Measurements from ENCODE around the gene JAML. TPM values are rescaled to one million over a fixed set of nuclear protein-coding genes. Genes with fewer than 3 reads are reported as not detected.

JAML gene
- total RNA-seq, 2 donors from 2014 or later, result 3.3 to 12.0 TPM

DNA sequence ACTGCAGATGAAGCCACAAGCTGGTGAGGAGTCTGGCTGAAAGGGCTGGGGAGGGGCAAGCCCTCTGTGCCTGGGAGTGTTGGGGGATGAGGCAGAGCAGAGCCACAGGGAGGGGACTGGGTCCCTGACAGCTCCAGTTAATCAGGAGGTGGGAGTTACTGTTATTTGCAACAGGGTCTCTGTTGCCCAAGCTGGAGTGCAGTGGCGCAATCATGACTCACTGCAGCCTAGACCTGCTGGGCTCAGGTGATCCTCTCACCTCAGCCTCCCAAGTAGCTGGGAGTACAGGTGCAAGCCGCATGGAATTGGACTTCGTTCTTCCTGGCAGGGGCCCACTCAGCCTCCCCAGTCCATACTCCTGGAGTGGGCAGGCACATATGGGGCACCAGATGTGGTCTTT lies 56.1 kb downstream of the JAML start:
- Histone ChIP-seq H3K9me3 (no peaks in the 10 kb centered on the region), H3K36me3 (no peaks in the 10 kb centered on the region), H3K9ac (ENCODE audit: low read depth in 2 of 2, low read length in 2 of 2) (no peak overlapping the region), H3K4me1 (no peaks in the 10 kb centered on the region), H3K4me3 (no peak overlapping the region), H3K27ac (no peak overlapping the region), H3K27me3 (no peaks in the 10 kb centered on the region)
- no peak for DNase-seq
- TF ChIP-seq, protein P1, sequence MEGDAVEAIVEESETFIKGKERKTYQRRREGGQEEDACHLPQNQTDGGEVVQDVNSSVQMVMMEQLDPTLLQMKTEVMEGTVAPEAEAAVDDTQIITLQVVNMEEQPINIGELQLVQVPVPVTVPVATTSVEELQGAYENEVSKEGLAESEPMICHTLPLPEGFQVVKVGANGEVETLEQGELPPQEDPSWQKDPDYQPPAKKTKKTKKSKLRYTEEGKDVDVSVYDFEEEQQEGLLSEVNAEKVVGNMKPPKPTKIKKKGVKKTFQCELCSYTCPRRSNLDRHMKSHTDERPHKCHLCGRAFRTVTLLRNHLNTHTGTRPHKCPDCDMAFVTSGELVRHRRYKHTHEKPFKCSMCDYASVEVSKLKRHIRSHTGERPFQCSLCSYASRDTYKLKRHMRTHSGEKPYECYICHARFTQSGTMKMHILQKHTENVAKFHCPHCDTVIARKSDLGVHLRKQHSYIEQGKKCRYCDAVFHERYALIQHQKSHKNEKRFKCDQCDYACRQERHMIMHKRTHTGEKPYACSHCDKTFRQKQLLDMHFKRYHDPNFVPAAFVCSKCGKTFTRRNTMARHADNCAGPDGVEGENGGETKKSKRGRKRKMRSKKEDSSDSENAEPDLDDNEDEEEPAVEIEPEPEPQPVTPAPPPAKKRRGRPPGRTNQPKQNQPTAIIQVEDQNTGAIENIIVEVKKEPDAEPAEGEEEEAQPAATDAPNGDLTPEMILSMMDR (IDR thresholded peaks at IDR 0.05), result no peak
- intact Hi-C loops (cut with DNase I), result no loop called here

DNA sequence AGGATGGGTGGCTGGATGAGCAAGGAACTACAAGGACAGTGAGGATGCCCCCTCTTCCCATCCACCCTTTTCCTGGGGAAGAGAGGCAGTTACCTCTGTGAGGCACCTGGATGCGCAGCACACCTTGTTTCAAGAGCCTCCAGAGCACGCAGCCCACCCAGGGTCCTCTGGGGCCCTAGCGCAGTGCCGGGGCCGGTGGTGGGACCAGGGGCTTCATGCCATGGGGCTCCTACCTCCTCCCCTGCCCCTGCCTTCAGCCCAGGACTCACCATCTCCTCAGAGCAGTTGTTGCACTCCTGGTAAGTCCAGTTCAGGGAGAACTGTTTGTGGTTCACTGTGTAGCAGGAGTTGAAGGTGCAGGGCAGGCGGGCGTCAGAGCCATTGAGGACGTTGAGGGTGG lies 56.5 kb downstream of the JAML start:
- DNase-seq, result no peak
- no peak overlapping the region for H3K9ac ChIP-seq (ENCODE audit: low read depth in 2 of 2, low read length in 2 of 2)
- H3K9me3 ChIP-seq, result no peaks in the 10 kb centered on the region
- intact Hi-C loops (cut with DNase I), result no loop called here
- no peak overlapping the region for H3K4me3 ChIP-seq
- no peaks in the 10 kb centered on the region for H3K36me3 ChIP-seq
- TF ChIP-seq, protein P1 (IDR thresholded peaks at IDR 0.05), result no peak
- H3K27me3 ChIP-seq, result no peaks in the 10 kb centered on the region
- H3K4me1 ChIP-seq, result no peaks in the 10 kb centered on the region
- no peak overlapping the region for H3K27ac ChIP-seq

DNA sequence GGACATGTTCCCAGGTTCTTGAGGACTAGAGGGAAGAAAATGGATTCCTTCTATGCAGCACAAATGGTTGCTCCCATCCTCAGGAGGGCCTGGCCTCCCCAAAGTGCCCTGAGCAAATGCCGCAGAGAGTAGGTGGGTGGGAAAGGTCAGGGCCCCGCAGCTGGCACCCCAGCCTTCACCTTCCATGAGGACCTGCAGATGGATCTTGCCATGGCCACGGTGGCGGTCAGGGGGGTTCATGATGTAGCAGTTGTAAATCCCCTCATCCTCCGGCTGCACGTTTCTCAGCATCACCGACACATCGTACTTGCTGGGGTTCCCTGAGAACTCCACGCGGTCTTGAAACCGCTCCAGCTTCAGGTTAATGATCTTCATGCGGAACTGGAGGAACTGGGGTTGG lies 56.9 kb downstream of the JAML start:
- Histone ChIP-seq H3K9me3 (no peaks in the 10 kb centered on the region), H3K27me3 (no peaks in the 10 kb centered on the region), H3K4me3 (no peak overlapping the region), H3K36me3 (no peaks in the 10 kb centered on the region), H3K4me1 (no peaks in the 10 kb centered on the region), H3K27ac (no peak overlapping the region), H3K9ac (ENCODE audit: low read depth in 2 of 2, low read length in 2 of 2) (no peak overlapping the region)
- TF ChIP-seq, protein P1 (IDR thresholded peaks at IDR 0.05), result no peak
- no peak for DNase-seq
- intact Hi-C loops (cut with DNase I), result no loop called here

DNA sequence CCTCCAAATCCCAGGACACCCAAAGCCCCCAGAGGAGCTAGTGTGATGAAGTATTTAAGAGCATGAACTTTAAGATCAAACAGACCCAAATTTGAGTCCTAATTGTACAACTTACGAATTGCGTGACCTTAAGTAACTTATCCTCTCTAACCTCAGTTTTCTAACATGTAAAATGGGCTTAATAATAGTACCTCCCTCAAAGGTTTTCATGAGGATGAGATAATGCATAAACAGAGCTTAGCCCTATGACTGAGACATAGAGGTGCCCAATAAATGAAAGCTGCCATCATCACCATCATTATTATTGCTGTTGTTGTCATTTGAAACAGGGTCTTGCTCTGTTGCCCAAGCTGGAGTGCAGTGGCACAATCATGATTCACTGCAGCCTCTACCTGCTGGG lies 57.6 kb downstream of the JAML start:
- H3K36me3 ChIP-seq, result no peaks in the 10 kb centered on the region
- DNase-seq, result no peak
- H3K9ac ChIP-seq (ENCODE audit: low read depth in 2 of 2, low read length in 2 of 2), result no peak overlapping the region
- intact Hi-C loops (cut with DNase I), result no loop called here
- no peaks in the 10 kb centered on the region for H3K27me3 ChIP-seq
- no peaks in the 10 kb centered on the region for H3K9me3 ChIP-seq
- H3K27ac ChIP-seq, result no peak overlapping the region
- no peaks in the 10 kb centered on the region for H3K4me1 ChIP-seq
- TF ChIP-seq, protein P1 (IDR thresholded peaks at IDR 0.05), result no peak
- no peak overlapping the region for H3K4me3 ChIP-seq

DNA sequence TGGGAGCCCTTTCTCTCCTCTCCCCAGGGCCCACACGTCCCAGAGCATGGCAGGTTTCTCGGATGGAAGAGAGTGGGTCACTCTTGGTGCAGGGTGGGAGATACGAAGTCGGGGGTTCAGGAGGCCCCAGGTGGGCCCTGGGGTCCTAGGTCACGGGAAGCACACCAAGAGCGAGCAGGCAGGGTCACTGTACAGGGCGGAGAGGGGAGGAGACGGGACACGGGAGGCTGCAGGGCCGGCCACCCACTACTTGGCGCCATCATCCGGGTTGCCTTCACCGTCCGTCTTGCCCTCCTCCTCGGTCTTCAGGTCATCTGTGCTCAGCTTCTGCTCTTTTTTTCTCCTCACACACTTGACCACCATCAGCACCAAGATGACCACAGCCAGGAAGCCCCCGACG lies 58.2 kb downstream of the JAML start:
- Histone ChIP-seq H3K9me3 (no peaks in the 10 kb centered on the region), H3K27ac (no peak overlapping the region), H3K4me3 (no peak overlapping the region), H3K27me3 (no peaks in the 10 kb centered on the region), H3K9ac (ENCODE audit: low read depth in 2 of 2, low read length in 2 of 2) (no peak overlapping the region), H3K4me1 (no peaks in the 10 kb centered on the region), H3K36me3 (no peaks in the 10 kb centered on the region)
- no peak for DNase-seq
- TF ChIP-seq, protein P1 (IDR thresholded peaks at IDR 0.05), result no peak
- intact Hi-C loops (cut with DNase I), result no loop called here

DNA sequence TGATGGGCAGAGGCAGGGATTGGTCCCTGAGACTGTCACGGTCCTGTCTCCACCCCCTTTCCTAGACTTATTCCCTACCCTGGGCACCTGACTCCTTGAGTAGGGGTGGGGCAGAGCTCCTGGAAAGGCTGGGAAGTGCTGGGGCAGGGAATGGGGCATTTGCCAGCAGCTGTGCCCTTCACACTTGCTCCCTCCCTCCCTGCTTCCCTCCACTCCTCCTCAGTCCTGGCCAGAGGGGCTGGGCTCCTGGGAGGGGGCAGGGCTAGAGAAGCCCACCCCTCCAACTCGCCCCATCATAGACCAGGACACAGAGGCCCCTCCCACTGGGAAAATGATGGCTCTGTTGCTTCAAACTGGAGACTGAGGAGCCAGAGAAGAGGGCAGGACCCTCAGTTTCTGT lies 59.9 kb downstream of the JAML start:
- H3K9me3 ChIP-seq, result no peaks in the 10 kb centered on the region
- no peaks in the 10 kb centered on the region for H3K4me1 ChIP-seq
- TF ChIP-seq, protein P1 (IDR thresholded peaks at IDR 0.05), result no peak
- H3K4me3 ChIP-seq, result no peak overlapping the region
- H3K9ac ChIP-seq (ENCODE audit: low read depth in 2 of 2, low read length in 2 of 2), result no peak overlapping the region
- no peak for DNase-seq
- H3K27ac ChIP-seq, result no peak overlapping the region
- intact Hi-C loops (cut with DNase I), result no loop called here
- H3K36me3 ChIP-seq, result no peaks in the 10 kb centered on the region
- no peaks in the 10 kb centered on the region for H3K27me3 ChIP-seq
